Vagina (tissue), 2 donors: ENCODE data around the gene METTL16. TPM values are rescaled to one million over a fixed set of nuclear protein-coding genes. Genes with fewer than 3 reads are reported as not detected.

Source experiments
- DNase-seq, 2 donors: peaks; one replicate each; pipeline ENCODE4 v3.0.0-alpha.2; 2017; ENCODE audit errors: extremely low spot score in 2 of 2
- H3K27ac ChIP-seq: fragments of 200-600 bp; sonication (generic); one replicate; pipeline ENCODE4 v1.5.1; 2019
- H3K27me3 ChIP-seq: fragments of 200-600 bp; sonication (generic); one replicate; pipeline ENCODE4 v1.5.1; 2019
- H3K36me3 ChIP-seq, 2 donors: fragments of 200-600 bp; sonication (generic); one replicate each; pipeline ENCODE4 v1.5.1; 2017 to 2019
- H3K4me1 ChIP-seq: fragments of 200-600 bp; sonication (generic); one replicate; pipeline ENCODE4 v1.5.1; 2019
- H3K4me3 ChIP-seq, 2 donors: fragments of 200-600 bp; sonication (generic); 1 replicate in 1 of 2; 2 replicates in 1 of 2; pipeline ENCODE4 v1.5.1; 2016 to 2019
- H3K9me3 ChIP-seq: fragments of 200-600 bp; sonication (generic); one replicate; pipeline ENCODE4 v1.5.1; 2019
- POLR2A ChIP-seq, 2 donors: fragments of 450-650 bp; IDR thresholded peaks; one replicate each; pipeline ENCODE4 v1.6.1; 2017; ENCODE audit warnings: antibody characterized with exemption in 2 of 2, mild to moderate bottlenecking in 2 of 2, moderate library complexity in 2 of 2
- POLR2AphosphoS5 ChIP-seq, 2 donors: sonication (generic); formaldehyde crosslinking; IDR thresholded peaks; one replicate each; pipeline ENCODE4 v1.9.0; 2017; ENCODE audit warnings: antibody characterized with exemption in 2 of 2, mild to moderate bottlenecking in 2 of 2, low read depth in 1 of 2; ENCODE audit not compliant: insufficient read depth in 1 of 2
- intact Hi-C: fragments of 100-400 bp; cut with DNase I; formaldehyde crosslinking; loops from one replicate; pipeline ENCODE4 v1.15.1; 2023
- total RNA-seq: library from RNA; depleted of rRNA; stranded (reverse); fragments of >200 nt; gene quantifications from one replicate; pipeline ENCODE4 v1.2.3, GENCODE V29; 2016
- TF ChIP-seq, protein P1 (sequence below), 3 experiments: fragments of 450-650 bp in 2 of 3; fragments of 200-600 bp in 1 of 3; sonication (generic) in 1 of 3; IDR thresholded peaks; one replicate each; pipeline ENCODE4 v1.5.1; 2017 to 2019; ENCODE audit warnings: antibody characterized with exemption in 3 of 3, mild to moderate bottlenecking in 2 of 3, moderate library complexity in 2 of 3

METTL16 gene
- total RNA-seq, 1 donor from 2014 or later, result 30.4 TPM

DNA sequence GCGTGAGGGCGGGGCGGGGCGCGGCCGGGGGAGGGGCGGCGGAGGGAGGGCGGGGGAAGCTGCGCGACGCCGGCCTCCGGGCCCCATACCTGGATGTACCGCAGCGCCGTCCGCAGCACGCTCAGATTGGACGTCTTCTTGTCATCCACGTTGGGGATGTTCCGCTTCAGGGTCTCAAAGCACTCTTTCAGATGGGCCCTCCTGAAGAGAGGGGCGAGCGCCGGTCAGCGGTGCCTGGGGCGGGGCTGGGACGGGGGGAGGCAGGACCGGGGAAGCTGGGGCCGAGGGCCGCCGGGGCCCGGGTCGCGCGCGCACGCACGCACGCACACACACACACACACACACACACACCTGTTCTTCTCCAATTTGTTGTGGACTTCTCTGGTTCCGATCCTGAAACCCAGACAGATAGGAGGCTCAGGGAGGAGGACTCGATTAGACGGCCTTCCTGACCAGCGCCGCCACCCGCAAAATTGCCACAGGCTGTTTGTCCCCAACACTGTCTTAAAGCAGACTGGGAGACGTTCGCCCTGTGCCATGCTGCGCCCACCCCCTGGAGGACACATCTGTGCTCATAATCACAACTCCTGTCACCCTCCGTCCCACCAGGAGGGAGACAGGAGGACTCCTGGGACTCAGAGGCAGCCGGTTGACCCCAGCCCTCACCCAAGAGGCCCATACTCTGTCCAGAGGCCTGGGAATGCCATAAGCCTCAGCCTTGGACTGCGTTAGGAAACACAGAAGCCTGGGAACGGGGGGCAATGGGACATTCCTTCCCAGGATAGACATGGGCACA is 117.5 kb downstream of the METTL16 start:
- H3K4me3 ChIP-seq, result peak overlapping the region; percentile 81 to 97
- intact Hi-C loops, result loop anchor here (10.0 kb wide), 1 partner anchor 339 kb away; the partner anchor contains the start of gene HIC1
- DNase-seq, result no peak

DNA sequence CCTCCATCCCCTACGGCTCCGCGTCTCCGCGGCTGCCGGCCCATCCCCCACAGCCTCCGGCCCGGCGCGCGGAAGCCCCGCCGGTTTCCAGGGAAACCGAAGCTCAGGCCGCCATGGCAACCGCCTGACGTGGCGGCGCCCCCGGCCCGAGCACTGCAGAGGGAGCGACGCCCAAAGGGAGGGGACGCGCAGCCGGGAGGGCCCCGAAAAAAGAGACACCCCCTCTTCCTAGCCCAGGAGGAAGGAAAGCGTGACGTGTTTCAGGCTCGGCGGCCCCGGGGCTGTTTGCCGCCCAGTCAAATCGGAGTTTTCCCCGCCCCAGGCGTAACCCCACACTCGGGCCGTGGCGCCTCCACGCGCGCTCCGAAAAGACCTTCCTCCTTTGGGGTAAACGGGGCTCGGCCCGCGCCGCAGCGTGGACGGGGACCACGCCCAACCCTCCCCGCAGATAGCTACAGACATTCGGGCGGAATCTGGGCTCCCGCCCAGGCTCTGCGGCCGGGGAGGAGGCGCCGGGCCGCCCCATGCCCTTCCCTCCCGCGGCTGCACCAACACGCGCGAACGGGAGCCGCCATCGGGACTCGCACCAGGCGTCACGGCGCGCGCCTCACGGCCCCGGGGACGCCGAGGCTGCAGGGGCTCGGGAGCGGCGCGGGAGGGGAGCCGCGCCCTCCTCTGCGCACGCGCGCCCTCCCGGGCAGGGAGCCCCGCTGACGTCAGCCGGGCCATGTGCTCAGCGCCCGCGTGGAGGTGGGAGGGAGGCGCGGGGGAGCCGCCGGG is 118.3 kb downstream of the METTL16 start:
- DNase-seq, result no peak
- TF ChIP-seq, protein P1, sequence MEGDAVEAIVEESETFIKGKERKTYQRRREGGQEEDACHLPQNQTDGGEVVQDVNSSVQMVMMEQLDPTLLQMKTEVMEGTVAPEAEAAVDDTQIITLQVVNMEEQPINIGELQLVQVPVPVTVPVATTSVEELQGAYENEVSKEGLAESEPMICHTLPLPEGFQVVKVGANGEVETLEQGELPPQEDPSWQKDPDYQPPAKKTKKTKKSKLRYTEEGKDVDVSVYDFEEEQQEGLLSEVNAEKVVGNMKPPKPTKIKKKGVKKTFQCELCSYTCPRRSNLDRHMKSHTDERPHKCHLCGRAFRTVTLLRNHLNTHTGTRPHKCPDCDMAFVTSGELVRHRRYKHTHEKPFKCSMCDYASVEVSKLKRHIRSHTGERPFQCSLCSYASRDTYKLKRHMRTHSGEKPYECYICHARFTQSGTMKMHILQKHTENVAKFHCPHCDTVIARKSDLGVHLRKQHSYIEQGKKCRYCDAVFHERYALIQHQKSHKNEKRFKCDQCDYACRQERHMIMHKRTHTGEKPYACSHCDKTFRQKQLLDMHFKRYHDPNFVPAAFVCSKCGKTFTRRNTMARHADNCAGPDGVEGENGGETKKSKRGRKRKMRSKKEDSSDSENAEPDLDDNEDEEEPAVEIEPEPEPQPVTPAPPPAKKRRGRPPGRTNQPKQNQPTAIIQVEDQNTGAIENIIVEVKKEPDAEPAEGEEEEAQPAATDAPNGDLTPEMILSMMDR (IDR thresholded peaks at IDR 0.05), result no peak
- TF ChIP-seq POLR2AphosphoS5 (IDR thresholded peaks at IDR 0.05; ENCODE audit: insufficient read depth in 1 of 2, low read depth in 1 of 2), result peak; percentile 8 to 77
- TF ChIP-seq POLR2A (IDR thresholded peaks at IDR 0.05), result peak in 1 of 2 donors; percentile 87
- Histone ChIP-seq H3K4me3 (peak overlapping the region; percentile 81 to 97), H3K27ac (peak overlapping the region; percentile 99), H3K36me3 (peaks cover 0 to 3% of the 10 kb centered on the region in 2 donors), H3K4me1 (peaks cover 72% of the 10 kb centered on the region), H3K9me3 (no peaks in the 10 kb centered on the region), H3K27me3 (no peaks in the 10 kb centered on the region)
- intact Hi-C loops, result loop anchor here (10.0 kb wide), 1 partner anchor 339 kb away; the partner anchor contains the start of gene HIC1

More for the DNA sequence above, 117.5 kb downstream of the METTL16 start:
- no peak for TF ChIP-seq POLR2A (IDR thresholded peaks at IDR 0.05)
- TF ChIP-seq, protein P1 (IDR thresholded peaks at IDR 0.05), result no peak
- no peak for TF ChIP-seq POLR2AphosphoS5 (IDR thresholded peaks at IDR 0.05; ENCODE audit: insufficient read depth in 1 of 2, low read depth in 1 of 2)
- Histone ChIP-seq H3K4me1 (peaks cover 76% of the 10 kb centered on the region), H3K27ac (peak overlapping the region; percentile 99), H3K27me3 (no peaks in the 10 kb centered on the region), H3K9me3 (no peaks in the 10 kb centered on the region), H3K36me3 (peaks cover 0 to 3% of the 10 kb centered on the region in 2 donors)

DNA sequence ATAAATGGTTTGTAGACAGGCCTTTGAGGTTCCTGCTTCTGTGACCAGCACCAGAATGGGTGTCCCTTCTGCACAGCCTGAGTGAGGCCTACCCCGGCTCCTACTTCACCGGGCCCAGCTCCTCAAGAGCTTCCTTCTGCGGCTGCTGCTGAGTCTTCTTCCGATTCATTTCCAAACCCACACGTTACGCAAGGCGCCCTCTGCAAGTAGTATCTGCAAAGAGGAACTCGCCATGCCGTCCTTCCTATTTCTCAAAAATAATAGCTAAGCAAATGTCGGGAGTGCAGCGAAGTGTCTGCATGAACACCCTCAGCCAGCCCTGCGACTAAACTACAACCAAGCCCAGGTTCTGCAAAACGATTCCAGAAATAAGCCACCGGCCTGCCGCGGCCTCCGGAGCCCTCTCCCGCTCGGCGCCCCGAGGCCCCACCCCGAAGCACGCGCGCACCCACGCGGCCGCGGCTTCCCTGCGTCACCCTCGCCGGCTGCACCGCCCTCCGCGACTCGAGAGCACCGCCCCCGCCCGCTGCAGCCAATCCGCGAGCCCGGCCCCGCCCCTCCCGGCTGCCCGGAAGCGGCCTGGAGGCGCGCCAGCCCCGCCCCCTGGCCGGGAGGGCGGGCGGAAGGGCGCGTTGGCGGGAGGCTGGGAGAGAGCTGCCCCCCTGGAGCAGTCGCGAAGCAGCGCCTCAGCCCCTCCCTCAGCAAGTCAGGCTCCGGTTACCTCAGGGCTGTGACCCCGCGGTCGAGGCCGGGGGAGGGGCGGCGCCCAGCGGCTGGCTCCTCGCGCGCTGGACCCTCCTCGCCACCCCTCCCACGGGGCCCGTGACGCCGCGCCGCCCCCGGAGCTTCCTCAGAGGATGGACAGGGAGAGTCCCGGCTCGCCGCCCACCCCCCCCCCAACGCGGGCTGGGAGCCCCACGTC is 119.2 kb downstream of the METTL16 start:
- H3K4me1 ChIP-seq, result peaks cover 64% of the 10 kb centered on the region
- TF ChIP-seq POLR2AphosphoS5 (IDR thresholded peaks at IDR 0.05; ENCODE audit: insufficient read depth in 1 of 2, low read depth in 1 of 2), result peak in 1 of 2 donors; percentile 72
- TF ChIP-seq, protein P1 (IDR thresholded peaks at IDR 0.05), result no peak
- TF ChIP-seq POLR2A (IDR thresholded peaks at IDR 0.05), result peak in 1 of 2 donors; percentile 46
- peak overlapping the region; percentile 99 for H3K27ac ChIP-seq
- intact Hi-C loops, result loop anchor here (10.0 kb wide), 1 partner anchor 338 kb away; the partner anchor contains the start of gene HIC1
- H3K27me3 ChIP-seq, result no peaks in the 10 kb centered on the region
- DNase-seq, result peak in 1 of 2 donors; percentile 97
- no peaks in the 10 kb centered on the region for H3K9me3 ChIP-seq
- peaks cover 0 to 7% of the 10 kb centered on the region in 2 donors for H3K36me3 ChIP-seq
- peak overlapping the region; percentile 81 to 97 for H3K4me3 ChIP-seq

DNA sequence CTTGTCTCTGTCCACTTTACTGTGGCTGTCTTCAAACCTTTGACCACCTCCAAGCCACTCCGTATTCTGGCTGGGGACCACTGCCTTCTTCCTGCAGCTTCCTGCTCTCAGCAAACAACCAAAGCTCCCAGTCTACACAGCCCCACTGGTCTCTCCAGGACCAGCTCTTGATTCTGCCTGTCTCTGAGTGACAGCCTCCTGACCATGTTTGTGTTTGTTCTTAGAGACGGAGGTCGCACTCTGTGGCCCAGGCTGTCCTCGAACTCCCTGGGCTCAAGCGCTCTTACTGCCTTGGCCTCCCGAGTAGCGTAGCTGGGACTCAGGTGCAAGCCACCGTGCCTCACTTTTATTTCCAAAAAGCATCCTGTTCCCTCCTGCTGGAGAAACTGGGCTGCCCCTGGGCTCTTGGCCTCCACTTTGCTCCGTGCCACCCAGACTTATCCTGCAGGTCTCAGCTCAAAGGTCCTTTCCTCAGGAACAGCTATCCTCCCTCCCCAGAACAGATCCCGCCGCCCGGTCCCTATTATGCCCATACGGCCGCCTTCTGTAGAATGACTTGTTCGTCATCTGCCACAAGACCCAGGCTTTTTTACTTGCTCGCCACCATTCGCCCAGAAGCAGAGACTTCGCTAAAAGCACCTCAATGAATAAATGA is 120.0 kb downstream of the METTL16 start:
- H3K27ac ChIP-seq, result peak overlapping the region; percentile 99
- no peak for DNase-seq
- intact Hi-C loops, result loop anchor here (10.0 kb wide), 1 partner anchor 337 kb away; the partner anchor contains the start of gene HIC1
- TF ChIP-seq, protein P1 (IDR thresholded peaks at IDR 0.05), result no peak
- no peak for TF ChIP-seq POLR2AphosphoS5 (IDR thresholded peaks at IDR 0.05; ENCODE audit: insufficient read depth in 1 of 2, low read depth in 1 of 2)
- no peak for TF ChIP-seq POLR2A (IDR thresholded peaks at IDR 0.05)
- peak overlapping the region; percentile 81 to 97 for H3K4me3 ChIP-seq
- H3K36me3 ChIP-seq, result peaks cover 0 to 15% of the 10 kb centered on the region in 2 donors
- no peaks in the 10 kb centered on the region for H3K9me3 ChIP-seq
- peaks cover 56% of the 10 kb centered on the region for H3K4me1 ChIP-seq
- no peaks in the 10 kb centered on the region for H3K27me3 ChIP-seq
